ENCODE results near the gene SLC25A11. TPM values are rescaled to one million over a fixed set of nuclear protein-coding genes. Genes with fewer than 3 reads are reported as not detected.
A peak's percentile ranks its signal among the peaks of the same experiment; 100 is the strongest.

SLC25A11 gene, protein sequence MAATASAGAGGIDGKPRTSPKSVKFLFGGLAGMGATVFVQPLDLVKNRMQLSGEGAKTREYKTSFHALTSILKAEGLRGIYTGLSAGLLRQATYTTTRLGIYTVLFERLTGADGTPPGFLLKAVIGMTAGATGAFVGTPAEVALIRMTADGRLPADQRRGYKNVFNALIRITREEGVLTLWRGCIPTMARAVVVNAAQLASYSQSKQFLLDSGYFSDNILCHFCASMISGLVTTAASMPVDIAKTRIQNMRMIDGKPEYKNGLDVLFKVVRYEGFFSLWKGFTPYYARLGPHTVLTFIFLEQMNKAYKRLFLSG
- 78.6 TPM for total RNA-seq

DNA sequence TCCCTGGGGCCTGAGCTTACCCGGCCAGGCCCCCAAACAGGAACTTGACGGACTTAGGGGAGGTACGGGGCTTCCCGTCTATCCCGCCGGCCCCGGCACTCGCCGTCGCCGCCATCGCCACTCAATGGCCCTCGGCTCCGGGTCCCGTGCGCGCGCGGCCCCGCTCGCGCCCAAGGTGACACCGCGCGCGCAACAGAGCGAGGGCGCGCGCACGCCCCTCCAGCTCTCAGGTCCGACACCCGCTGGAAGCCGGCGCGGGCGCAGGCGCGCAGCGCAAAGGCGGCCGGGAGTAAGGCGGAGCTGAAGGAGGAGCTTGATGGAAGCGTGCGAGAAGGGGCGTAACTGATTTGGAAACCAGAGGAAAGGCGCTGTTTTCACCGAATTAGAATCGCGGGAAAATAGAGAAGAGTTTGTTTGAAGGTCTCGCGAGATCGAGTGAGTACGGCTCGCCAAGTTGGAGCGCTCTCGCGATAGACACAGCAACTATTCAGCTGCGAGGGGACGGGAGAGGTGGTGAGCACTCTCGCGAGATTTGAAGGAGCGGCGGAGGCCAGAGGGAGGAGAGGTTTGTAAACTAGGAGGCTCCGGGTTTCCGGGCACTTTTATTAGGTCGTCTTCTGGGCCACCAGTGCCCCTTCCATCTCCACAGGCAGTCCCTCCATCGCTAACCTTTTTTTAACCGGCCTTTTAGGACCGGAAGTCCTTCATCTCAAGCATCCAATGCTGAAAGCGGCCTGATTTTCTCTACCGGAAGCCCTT, at the start of gene SLC25A11, which contains the start of gene RNF167:
Gene SLC25A11 (minus strand): TSS at position 251 of the 759 bp plus-strand sequence. CDS start 136 bp downstream, at position 115.
Gene RNF167 (plus strand): TSS at position 473 of the 759 bp plus-strand sequence. CDS start 642 bp downstream, outside the sequence.
- DNase-seq (ENCODE audit: low read depth in 2 of 3, low spot score in 2 of 3): peak; percentile 96 to 100 (median 99)

- DNase-seq (ENCODE audit: low read depth in 2 of 3, low spot score in 2 of 3): peak in 1 of 3 donors; percentile 45
These were observed 48.1 kb upstream of the SLC25A11 start for GRCh38 chr17:4987767-4988567.

DNA sequence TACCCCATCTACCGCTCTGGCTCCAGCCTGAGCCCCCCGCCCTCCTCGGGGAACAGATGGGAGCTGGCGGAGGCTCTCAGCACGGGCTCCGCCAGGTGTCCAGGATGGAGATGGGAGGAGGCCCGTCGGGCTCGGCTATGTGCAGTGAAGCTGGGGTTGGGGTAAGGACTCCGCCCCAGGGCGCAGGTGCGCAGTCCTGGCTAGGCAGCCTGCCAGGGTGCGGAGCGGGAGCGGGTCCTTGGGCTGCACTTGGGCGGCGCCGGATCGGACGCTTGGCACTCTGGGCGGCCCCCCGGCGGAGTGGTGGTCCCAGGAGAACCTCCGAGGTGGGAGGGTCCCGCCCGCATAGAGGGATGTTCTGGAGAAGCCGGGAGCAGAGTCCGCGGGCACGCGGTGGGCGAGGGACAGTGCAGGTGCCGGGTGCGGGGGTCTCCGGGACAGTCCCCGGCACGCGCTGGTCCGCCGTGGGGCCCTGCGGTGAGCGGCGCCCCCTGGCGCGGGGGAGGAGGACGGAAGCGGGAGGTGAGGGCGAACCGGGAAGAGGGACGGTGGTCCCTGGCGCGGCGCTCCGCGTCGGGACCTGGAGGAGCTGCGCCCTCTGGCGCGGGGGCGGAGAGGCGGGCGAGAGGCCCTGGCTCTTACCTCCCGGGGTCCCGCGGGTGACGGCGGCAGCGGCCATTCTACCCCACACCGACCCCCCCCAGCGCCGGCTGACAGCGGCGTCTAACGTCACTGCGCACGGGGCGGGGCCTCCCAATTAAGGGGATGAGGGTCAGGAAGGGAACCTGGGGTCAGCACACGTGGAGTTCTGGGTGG, 47.3 kb upstream of the SLC25A11 start, which contains the start of gene CAMTA2:
Gene CAMTA2 (minus strand): TSS at position 725 of the 816 bp plus-strand sequence. CDS start 1,453 bp downstream, outside the sequence.
- DNase-seq (ENCODE audit: low read depth in 2 of 3, low spot score in 2 of 3): peak; percentile 75 to 84 (median 82)

GRCh38 chr17:4986403-4986802, 46.6 kb upstream of the SLC25A11 start:
- no peak for DNase-seq (ENCODE audit: low read depth in 2 of 3, low spot score in 2 of 3)

- no peak for DNase-seq (ENCODE audit: low read depth in 2 of 3, low spot score in 2 of 3)
These were observed 42.5 kb upstream of the SLC25A11 start for GRCh38 chr17:4982305-4982704.

GRCh38 chr17:4980644-4981216, 40.9 kb upstream of the SLC25A11 start:
- DNase-seq (ENCODE audit: low read depth in 2 of 3, low spot score in 2 of 3): peak in 2 of 3 donors; percentile 63 to 79

- peak in 2 of 3 donors; percentile 61 to 68 for DNase-seq (ENCODE audit: low read depth in 2 of 3, low spot score in 2 of 3)
These were observed 38.9 kb upstream of the SLC25A11 start for GRCh38 chr17:4978726-4979125.

GRCh38 chr17:4974115-4974670, 34.3 kb upstream of the SLC25A11 start:
- no peak for DNase-seq (ENCODE audit: low read depth in 2 of 3, low spot score in 2 of 3)

- no peak for DNase-seq (ENCODE audit: low read depth in 2 of 3, low spot score in 2 of 3)
These were observed 33.6 kb upstream of the SLC25A11 start for GRCh38 chr17:4973256-4974114.

GRCh38 chr17:4972752-4973151, 32.9 kb upstream of the SLC25A11 start:
- DNase-seq (ENCODE audit: low read depth in 2 of 3, low spot score in 2 of 3): no peak

DNA sequence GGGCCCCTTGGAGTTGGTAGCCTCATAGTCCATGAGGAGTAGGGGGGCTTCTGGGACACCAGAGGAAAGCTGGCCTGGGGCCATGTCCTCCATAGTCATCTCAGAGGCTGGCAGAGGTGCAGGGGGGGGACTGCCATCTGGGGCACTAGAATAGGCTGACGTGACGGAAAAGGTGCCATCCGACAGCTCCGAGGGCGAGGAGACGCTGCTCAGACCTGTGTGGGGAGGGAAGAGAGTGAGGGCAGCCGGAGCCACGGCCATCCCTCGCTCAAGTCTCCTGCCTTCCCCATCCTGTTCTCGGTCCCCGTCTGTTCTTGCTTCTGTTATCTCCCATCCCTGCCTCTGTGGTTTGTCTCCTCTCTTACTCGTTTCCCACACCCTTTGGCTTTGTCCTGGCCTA, 32.5 kb upstream of the SLC25A11 start:
- no peak for DNase-seq (ENCODE audit: low read depth in 2 of 3, low spot score in 2 of 3)

DNA sequence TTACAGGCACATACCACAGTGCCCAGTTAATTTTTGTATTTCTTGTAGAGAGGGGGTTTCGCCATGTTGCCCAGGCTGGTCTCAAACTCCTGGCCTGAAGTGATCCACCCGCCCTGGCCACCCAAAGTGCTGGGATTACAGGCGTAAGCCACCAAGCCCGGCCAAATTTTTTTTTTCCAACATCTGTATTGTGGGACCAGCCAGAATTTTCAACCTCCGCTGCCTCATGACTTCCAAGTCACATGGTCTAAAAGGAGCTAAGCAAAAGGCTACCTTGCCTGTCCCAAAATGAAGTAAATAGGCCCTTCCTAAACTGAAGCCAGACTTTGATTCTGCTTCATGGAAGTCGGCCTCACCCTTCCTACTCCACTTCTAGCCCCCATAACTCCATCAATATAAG, 32.0 kb upstream of the SLC25A11 start:
- no peak for DNase-seq (ENCODE audit: low read depth in 2 of 3, low spot score in 2 of 3)

DNA sequence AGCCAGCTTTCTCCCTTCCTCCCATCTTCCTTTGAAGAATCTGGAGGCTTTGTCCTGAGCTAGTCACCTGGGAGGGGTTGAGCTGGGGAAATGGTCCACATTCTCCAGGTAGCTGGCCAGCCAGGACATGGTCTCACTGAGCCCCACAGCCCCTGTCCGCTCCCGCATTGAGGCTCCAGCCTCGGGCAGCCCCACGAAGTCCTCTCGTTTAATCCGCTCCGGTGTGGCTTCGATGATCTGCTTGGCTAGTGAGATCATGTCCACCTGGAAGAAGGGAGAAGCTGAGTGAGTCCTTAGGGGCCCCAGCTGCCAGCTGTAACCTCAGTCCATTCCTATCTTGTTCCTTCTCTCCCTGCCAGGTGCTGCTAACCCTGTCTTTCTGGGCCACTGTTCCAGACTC, 30.4 kb upstream of the SLC25A11 start:
- DNase-seq (ENCODE audit: low read depth in 2 of 3, low spot score in 2 of 3): no peak

DNA sequence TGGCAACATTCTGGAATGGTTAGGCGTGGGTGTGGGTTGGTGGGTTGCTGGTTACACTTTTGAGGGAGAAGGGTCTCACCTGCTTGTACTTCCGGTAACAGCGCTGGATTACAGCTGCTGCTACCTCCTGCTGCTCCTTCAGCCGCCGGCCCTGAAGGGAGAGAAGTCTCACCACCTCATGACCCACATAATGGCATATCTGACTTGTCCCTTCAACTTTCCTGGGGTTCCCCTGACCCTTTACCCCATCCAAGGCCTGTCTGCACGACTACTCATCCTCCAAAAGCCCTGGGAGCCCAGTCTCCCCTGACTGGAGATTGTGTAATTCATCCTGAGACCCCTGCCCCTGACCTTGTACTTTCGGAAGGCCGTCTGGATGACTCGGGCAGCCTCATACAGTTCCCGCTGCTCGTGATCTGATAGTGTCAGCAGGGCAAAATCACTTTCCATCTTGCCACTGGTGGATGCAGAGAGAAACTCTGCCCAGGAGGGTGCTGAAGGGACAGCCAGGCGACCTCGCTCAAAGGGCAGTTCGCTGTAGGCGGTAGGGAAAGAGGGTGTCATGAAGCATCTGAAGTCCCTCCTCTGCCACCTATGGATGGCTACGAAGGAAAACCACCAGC, 29.8 kb upstream of the SLC25A11 start:
- no peak for DNase-seq (ENCODE audit: low read depth in 2 of 3, low spot score in 2 of 3)

GRCh38 chr17:4969047-4969550, 29.3 kb upstream of the SLC25A11 start:
- no peak for DNase-seq (ENCODE audit: low read depth in 2 of 3, low spot score in 2 of 3)

- no peak for DNase-seq (ENCODE audit: low read depth in 2 of 3, low spot score in 2 of 3)
These were observed 28.7 kb upstream of the SLC25A11 start for GRCh38 chr17:4968486-4969046.
